Lower lobe of right lung (tissue), 2 donors: ENCODE results near the gene TSEN15. TPM values are rescaled to one million over a fixed set of nuclear protein-coding genes. Genes with fewer than 3 reads are reported as not detected.

Experiments used
- ATAC-seq, 2 donors: fragments of 200-7000 bp; cut with Tn5 transposase; one replicate each; pipeline ENCODE4 v1.9.1; 2020 to 2022; ENCODE audit warnings: mild to moderate bottlenecking in 2 of 2, moderate library complexity in 2 of 2
- DNase-seq: peaks from one replicate; pipeline ENCODE4 v3.0.0-alpha.2; 2020
- H3K27ac ChIP-seq: fragments of 200-600 bp; one replicate; pipeline ENCODE4 v1.8.0; 2022
- H3K27me3 ChIP-seq: fragments of 200-600 bp; one replicate; pipeline ENCODE4 v1.8.0; 2022; ENCODE audit warnings: low read depth
- H3K36me3 ChIP-seq: fragments of 200-600 bp; one replicate; pipeline ENCODE4 v1.8.0; 2022; ENCODE audit warnings: mild to moderate bottlenecking
- H3K4me1 ChIP-seq: fragments of 200-600 bp; one replicate; pipeline ENCODE4 v1.8.0; 2022
- H3K4me3 ChIP-seq: fragments of 200-600 bp; one replicate; pipeline ENCODE4 v1.8.0; 2022; ENCODE audit warnings: mild to moderate bottlenecking
- H3K9me3 ChIP-seq: fragments of 200-600 bp; one replicate; pipeline ENCODE4 v1.8.0; 2022
- CTCF ChIP-seq: fragments of 200-600 bp; IDR thresholded peaks from one replicate; pipeline ENCODE4 v1.8.0; 2022; ENCODE audit warnings: antibody characterized with exemption, mild to moderate bottlenecking
- intact Hi-C: fragments of 100-400 bp; cut with DNase I; formaldehyde crosslinking; loops from one replicate; pipeline ENCODE4 v1.11.0; 2022
- total RNA-seq: library from RNA; stranded (reverse); fragmentation: NEBNext Ultra II Directional; extraction: Animal tissue kit (Norgen Biotek cat#: 25700); gene quantifications from one replicate; pipeline ENCODE4 v1.2.1, GENCODE V29; 2021
- donor health status: DM: no; HTN: yes; CAD: no; lungs with severe emphysema.

TSEN15 gene
- total RNA-seq, 1 donor from 2014 or later = 28.6 TPM

DNA sequence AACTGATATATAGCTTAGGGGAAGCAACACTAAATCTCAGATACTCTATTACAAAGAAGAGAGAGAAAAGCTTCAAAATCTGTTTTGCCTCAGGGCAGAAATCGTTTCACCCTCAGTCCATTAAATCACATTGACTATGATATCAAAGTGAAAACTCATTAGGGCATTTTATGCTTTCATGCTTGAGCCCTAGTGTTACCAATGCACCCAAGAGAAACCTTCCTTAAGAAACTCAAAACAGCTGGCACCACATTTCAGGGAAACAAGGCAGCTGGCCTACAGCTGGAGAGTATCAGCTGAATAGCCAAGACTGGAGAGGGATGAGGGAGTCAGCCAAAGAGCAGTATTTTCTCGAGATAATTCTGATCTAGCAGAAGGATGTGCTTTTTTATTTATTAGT is 28.9 kb upstream of the TSEN15 start:
- DNase-seq (no peak), ATAC-seq (peak in 1 of 2 donors; percentile 41)
- Histone ChIP-seq H3K4me3 (no peak overlapping the region), H3K4me1 (no peaks in the 10 kb centered on the region), H3K9me3 (no peaks in the 10 kb centered on the region), H3K27me3 (no peaks in the 10 kb centered on the region), H3K36me3 (no peaks in the 10 kb centered on the region), H3K27ac (no peak overlapping the region)
- TF ChIP-seq CTCF = no peak
- intact Hi-C loops = no loop called here

- Histone ChIP-seq H3K4me1 (no peaks in the 10 kb centered on the region), H3K27ac (no peak overlapping the region)
- intact Hi-C loops = no loop called here
Observed at GRCh38 chr1:184023171-184023570, 28.4 kb upstream of the TSEN15 start.

GRCh38 chr1:184025242-184025675 is 26.3 kb upstream of the TSEN15 start:
- no peak for TF ChIP-seq CTCF
- Histone ChIP-seq H3K4me3 (no peak overlapping the region), H3K9me3 (no peaks in the 10 kb centered on the region), H3K36me3 (no peaks in the 10 kb centered on the region), H3K4me1 (no peaks in the 10 kb centered on the region), H3K27me3 (no peaks in the 10 kb centered on the region), H3K27ac (no peak overlapping the region)
- no peak for ATAC-seq
- no peak for DNase-seq
- intact Hi-C loops = no loop called here

More at GRCh38 chr1:184023171-184023570, 28.4 kb upstream of the TSEN15 start:
- no peaks in the 10 kb centered on the region for H3K36me3 ChIP-seq
- ATAC-seq = no peak
- H3K9me3 ChIP-seq = no peaks in the 10 kb centered on the region
- no peaks in the 10 kb centered on the region for H3K27me3 ChIP-seq
- DNase-seq = no peak
- no peak overlapping the region for H3K4me3 ChIP-seq
- TF ChIP-seq CTCF = no peak

DNA sequence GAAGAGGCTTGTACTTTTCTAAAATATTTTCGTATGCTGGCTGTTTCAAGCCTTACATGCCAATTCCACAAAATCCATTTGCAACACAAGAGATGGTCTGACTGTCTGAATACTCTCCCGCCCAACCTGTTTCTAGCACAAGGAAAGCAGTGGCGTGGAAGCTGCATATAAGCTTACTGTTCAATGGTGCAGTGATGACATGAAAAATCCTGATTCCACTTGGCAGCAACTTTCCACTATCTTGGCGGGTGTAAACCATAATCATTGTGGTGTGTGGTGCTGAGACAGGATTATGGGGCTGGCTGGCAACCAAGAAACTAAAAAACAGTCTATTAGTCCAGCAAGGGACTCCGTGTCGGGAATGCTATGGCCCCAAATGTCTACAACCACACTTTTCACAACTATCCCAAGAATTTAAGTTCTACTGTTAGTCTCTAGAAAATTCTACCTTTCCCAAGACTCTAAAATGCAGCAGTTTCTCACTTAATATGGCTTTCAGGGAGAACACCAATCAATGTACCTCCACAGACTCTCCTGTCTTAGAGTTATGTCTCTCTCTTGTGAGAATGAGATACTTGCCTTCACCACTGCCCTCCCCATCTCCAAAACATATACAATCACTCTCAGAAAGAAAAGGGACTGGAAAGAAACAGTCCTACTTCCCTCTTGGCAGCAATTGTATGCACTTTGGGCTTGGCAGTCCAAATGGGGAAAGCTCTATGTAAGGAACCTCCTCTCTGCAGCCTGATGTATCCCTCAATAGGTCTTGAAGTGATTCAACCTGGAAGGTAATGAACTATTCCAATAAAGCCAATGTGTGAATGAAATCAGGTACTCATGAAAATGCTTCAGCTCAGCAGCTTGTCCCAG is 23.5 kb upstream of the TSEN15 start:
- Histone ChIP-seq H3K27me3 (no peaks in the 10 kb centered on the region), H3K9me3 (no peaks in the 10 kb centered on the region), H3K4me3 (no peak overlapping the region), H3K36me3 (no peaks in the 10 kb centered on the region), H3K4me1 (no peaks in the 10 kb centered on the region), H3K27ac (no peak overlapping the region)
- no peak for ATAC-seq
- intact Hi-C loops = no loop called here
- TF ChIP-seq CTCF = no peak
- DNase-seq = no peak

DNA sequence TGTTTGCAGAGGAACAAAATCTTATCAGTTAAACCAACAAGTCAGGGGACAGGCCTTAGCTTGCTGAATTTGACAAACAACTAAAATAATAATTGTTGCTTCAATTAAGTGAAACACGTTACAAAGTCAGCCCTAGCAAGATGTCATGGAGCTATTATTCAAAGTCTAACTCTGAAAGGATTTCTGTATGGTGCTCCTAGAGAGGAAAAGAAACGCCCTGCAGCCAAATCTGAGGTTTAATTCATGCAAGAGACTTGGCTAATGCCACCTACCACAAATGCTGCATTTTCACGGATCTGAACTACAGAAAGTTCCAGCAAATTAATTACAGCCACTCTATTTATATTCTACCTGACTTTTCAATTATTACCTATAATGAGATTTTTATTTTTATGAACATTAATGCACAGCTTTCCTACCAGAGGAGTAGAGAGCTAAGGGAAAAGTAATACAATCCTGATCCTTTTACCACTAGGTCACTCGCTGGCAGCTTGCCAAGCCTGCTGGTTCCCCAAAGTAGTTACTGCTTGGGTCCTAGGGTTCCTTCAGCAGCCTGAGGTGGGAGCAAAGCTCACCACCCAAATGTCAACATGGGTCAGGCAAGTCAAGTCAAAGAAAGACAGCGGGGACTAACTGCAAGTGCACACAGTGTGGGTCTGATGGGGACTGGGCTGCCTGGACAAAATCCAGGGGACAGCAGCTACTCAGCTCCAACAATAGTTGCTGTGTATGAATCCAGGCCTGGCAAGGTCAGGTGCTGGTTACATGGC is 22.5 kb upstream of the TSEN15 start:
- H3K4me1 ChIP-seq = no peaks in the 10 kb centered on the region
- peak; percentile 53 for DNase-seq
- no peak overlapping the region for H3K27ac ChIP-seq
- no peaks in the 10 kb centered on the region for H3K27me3 ChIP-seq
- intact Hi-C loops = no loop called here
- no peak overlapping the region for H3K4me3 ChIP-seq
- no peaks in the 10 kb centered on the region for H3K9me3 ChIP-seq
- no peak for TF ChIP-seq CTCF
- H3K36me3 ChIP-seq = no peaks in the 10 kb centered on the region
- ATAC-seq = no peak
